CD4-positive, alpha-beta T cell (primary cell): ENCODE measurements around the gene PTPRK. TPM values are rescaled to one million over a fixed set of nuclear protein-coding genes. Genes with fewer than 3 reads are reported as not detected.
A peak's percentile ranks its signal among the peaks of the same experiment; 100 is the strongest.

ENCODE experiments used
- ATAC-seq: fragments of 200-7000 bp; cut with Tn5 transposase; one replicate; pipeline ENCODE4 v1.10.0; 2022; ENCODE audit warnings: mild to moderate bottlenecking; ENCODE audit not compliant: poor library complexity
- CTCF ChIA-PET: fragments of 350-600 bp; sonication (Branson Sonifier 250); formaldehyde crosslinking; loops from one replicate; lab custom pipeline; 2021; ENCODE audit warnings: antibody characterized with exemption, inconsistent platforms; lab: Charles Lee
- POLR2A ChIA-PET: fragments of 350-600 bp; sonication (Branson Sonifier 250); formaldehyde crosslinking; loops from one replicate; lab custom pipeline; 2021; ENCODE audit warnings: antibody characterized with exemption, inconsistent platforms; lab: Charles Lee
- DNase-seq, 14 experiments: peaks; one replicate each; pipeline ENCODE4 v3.0.0-alpha.2; 2013 to 2020; ENCODE audit warnings: mixed read lengths in 2 of 14
- H3K27ac ChIP-seq, 2 donors: one replicate each; pipeline versions ENCODE4 v1.5.1 to v1.7.0; 2013; ENCODE audit warnings: low read length in 2 of 2, low read depth in 1 of 2, mild to moderate bottlenecking in 1 of 2
- H3K27me3 ChIP-seq, 2 experiments: 1 replicate in 1 of 2; 2 replicates in 1 of 2; pipeline versions ENCODE4 v1.6.1 to v1.7.0; 2013; ENCODE audit warnings: low read length in 2 of 2, control low read depth in 1 of 2, mild to moderate bottlenecking in 1 of 2, moderate library complexity in 1 of 2; ENCODE audit not compliant: insufficient read depth in 2 of 2, control insufficient read depth in 1 of 2
- H3K36me3 ChIP-seq: one replicate; pipeline ENCODE4 v1.6.1; 2013; ENCODE audit warnings: low read length, control low read depth; ENCODE audit not compliant: insufficient read depth
- H3K4me1 ChIP-seq: one replicate; pipeline ENCODE4 v1.6.1; 2013; ENCODE audit warnings: low read length, control low read depth; ENCODE audit not compliant: insufficient read depth
- H3K4me3 ChIP-seq: one replicate; pipeline ENCODE4 v1.5.1; 2013; ENCODE audit warnings: mild to moderate bottlenecking, low read length, moderate library complexity
- H3K9me3 ChIP-seq, 2 experiments: 1 replicate in 1 of 2; 2 replicates in 1 of 2; pipeline versions ENCODE4 v1.6.1 to v1.7.0; 2013; ENCODE audit warnings: low read length in 2 of 2, mild to moderate bottlenecking in 2 of 2, control low read depth in 1 of 2, moderate library complexity in 1 of 2; ENCODE audit not compliant: control insufficient read depth in 1 of 2, insufficient read depth in 1 of 2
- H3K27ac Mint-ChIP-seq: one replicate; pipeline ENCODE4 v1.8.0; 2020; ENCODE audit warnings: mixed read lengths
- H3K27me3 Mint-ChIP-seq: one replicate; pipeline ENCODE4 v1.8.0; 2021; ENCODE audit warnings: mixed read lengths
- H3K36me3 Mint-ChIP-seq: one replicate; pipeline ENCODE4 v1.8.0; 2021; ENCODE audit warnings: low read depth, mixed read lengths
- H3K4me1 Mint-ChIP-seq: one replicate; pipeline ENCODE4 v1.8.0; 2021; ENCODE audit warnings: low read depth, mixed read lengths
- H3K4me3 Mint-ChIP-seq: one replicate; pipeline ENCODE4 v1.8.0; 2020; ENCODE audit warnings: mild to moderate bottlenecking, mixed read lengths
- H3K9me3 Mint-ChIP-seq: one replicate; pipeline ENCODE4 v1.8.0; 2020; ENCODE audit warnings: mixed read lengths
- intact Hi-C, 2 experiments: fragments of 100-400 bp; cut with DNase I in 1 of 2; cut with micrococcal nuclease in 1 of 2; formaldehyde crosslinking; loops; one replicate each; pipeline versions ENCODE4 v1.15.1 to v1.9.0; 2023 to 2025; cut with DNase I, micrococcal nuclease
- total RNA-seq, 174 experiments: library from RNA in 2 of 174; stranded (reverse) in 2 of 174; gene quantifications; one replicate each; pipeline ENCODE4 v1.2.3 and lab custom pipeline; 2021 to 2026
- TF ChIP-seq, protein P1 (sequence below): fragments of 200-600 bp; IDR thresholded peaks from one replicate; pipeline ENCODE4 v1.8.0; 2022; ENCODE audit warnings: antibody characterized with exemption, mild to moderate bottlenecking

Gene PTPRK
- total RNA-seq, 2 experiments from 2014 or later, result 8.4 to 10.3 TPM

DNA sequence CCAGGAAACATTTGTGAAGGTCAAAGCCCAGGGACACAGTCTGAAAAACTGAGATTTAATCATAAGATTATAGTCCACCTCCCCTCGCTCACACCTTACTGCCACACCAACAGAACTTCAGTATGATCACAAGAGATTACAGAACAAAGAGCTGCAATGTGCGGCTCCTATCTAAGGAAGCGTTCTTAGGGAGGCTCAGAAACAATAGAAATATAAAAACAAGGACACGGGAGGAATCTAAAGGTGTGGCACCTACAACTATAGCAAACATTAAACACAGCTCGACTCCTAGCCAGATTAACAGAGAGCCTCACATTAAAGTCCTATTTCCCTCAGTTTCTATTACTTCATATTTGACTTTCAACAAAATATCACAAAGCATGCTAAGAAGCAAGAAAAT is 579.2 kb downstream of the PTPRK start:
- POLR2A ChIA-PET, result no interaction called here
- peaks cover 49% of the 10 kb centered on the region for H3K4me1 Mint-ChIP-seq
- intact Hi-C loops, result no loop called here
- H3K27ac Mint-ChIP-seq, result no peak overlapping the region
- TF ChIP-seq, protein P1, sequence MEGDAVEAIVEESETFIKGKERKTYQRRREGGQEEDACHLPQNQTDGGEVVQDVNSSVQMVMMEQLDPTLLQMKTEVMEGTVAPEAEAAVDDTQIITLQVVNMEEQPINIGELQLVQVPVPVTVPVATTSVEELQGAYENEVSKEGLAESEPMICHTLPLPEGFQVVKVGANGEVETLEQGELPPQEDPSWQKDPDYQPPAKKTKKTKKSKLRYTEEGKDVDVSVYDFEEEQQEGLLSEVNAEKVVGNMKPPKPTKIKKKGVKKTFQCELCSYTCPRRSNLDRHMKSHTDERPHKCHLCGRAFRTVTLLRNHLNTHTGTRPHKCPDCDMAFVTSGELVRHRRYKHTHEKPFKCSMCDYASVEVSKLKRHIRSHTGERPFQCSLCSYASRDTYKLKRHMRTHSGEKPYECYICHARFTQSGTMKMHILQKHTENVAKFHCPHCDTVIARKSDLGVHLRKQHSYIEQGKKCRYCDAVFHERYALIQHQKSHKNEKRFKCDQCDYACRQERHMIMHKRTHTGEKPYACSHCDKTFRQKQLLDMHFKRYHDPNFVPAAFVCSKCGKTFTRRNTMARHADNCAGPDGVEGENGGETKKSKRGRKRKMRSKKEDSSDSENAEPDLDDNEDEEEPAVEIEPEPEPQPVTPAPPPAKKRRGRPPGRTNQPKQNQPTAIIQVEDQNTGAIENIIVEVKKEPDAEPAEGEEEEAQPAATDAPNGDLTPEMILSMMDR, result no peak
- H3K36me3 Mint-ChIP-seq, result no peaks in the 10 kb centered on the region
- Histone ChIP-seq H3K36me3 (no peaks in the 10 kb centered on the region), H3K4me1 (peaks cover 3% of the 10 kb centered on the region), H3K4me3 (no peak overlapping the region), H3K9me3 (no peaks in the 10 kb centered on the region), H3K27me3 (no peaks in the 10 kb centered on the region), H3K27ac (no peak overlapping the region)
- CTCF ChIA-PET, result interaction anchor here (1.3 kb wide), 1 partner anchor 30 kb away, joined by 3 read pairs; no protein-coding TSS in a partner anchor
- H3K27me3 Mint-ChIP-seq, result no peaks in the 10 kb centered on the region
- no peaks in the 10 kb centered on the region for H3K9me3 Mint-ChIP-seq
- no peak for ATAC-seq
- H3K4me3 Mint-ChIP-seq, result no peak overlapping the region
- no peak for DNase-seq

DNA sequence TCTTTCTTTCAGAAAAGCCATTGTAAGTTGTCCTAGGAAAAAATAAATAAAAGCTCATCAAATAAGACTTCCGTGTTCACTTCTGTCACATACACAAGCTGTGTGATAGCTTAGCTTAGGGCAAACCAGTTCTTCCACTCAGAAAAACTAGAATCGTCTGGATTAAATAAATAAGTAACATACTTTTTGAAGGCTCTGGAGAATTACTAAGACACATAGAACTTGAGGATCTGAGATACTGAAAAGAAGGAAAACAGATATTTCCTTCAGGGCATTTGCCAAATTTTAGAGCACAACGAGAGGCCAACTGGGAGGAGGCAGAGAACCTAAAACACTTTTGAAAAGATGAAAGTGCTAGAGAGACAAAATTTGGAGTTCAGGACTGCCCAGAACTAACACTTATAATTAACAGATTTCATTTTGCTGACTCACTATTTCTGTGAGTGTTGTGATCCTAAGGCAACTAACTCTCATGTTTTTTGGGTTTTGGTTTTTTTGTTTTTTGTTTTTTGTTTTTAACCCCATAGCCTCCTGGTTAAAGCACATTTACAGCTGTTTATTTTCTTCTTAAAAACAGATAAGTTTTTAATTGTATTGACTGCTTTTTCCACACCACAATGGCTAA is 580.8 kb downstream of the PTPRK start:
- intact Hi-C loops, result loop anchor here in 1 of 2 experiments (5.0 kb wide), 2 partner anchors 33 to 37 kb away; partner anchors contain the start of gene THEMIS
- Mint-ChIP-seq H3K27ac (no peak overlapping the region), H3K9me3 (no peaks in the 10 kb centered on the region), H3K27me3 (no peaks in the 10 kb centered on the region), H3K4me1 (peaks cover 57% of the 10 kb centered on the region), H3K36me3 (no peaks in the 10 kb centered on the region), H3K4me3 (no peak overlapping the region)
- H3K4me3 ChIP-seq, result no peak overlapping the region
- TF ChIP-seq, protein P1, result no peak
- POLR2A ChIA-PET, result interaction anchor here (0.7 kb wide), 1 partner anchor 14 kb away, joined by 3 read pairs; no protein-coding TSS in a partner anchor
- DNase-seq (peak in 1 of 14 experiments; percentile 25), ATAC-seq (no peak)
- no peak overlapping the region for H3K27ac ChIP-seq
- H3K36me3 ChIP-seq, result no peaks in the 10 kb centered on the region
- peaks cover 3% of the 10 kb centered on the region for H3K4me1 ChIP-seq
- no peaks in the 10 kb centered on the region for H3K27me3 ChIP-seq
- no peaks in the 10 kb centered on the region for H3K9me3 ChIP-seq
- CTCF ChIA-PET, result interaction anchor here (0.6 to 1.4 kb wide), 3 partner anchors 11 to 1331 kb away, joined by 3 read pairs; no protein-coding TSS in a partner anchor

DNA sequence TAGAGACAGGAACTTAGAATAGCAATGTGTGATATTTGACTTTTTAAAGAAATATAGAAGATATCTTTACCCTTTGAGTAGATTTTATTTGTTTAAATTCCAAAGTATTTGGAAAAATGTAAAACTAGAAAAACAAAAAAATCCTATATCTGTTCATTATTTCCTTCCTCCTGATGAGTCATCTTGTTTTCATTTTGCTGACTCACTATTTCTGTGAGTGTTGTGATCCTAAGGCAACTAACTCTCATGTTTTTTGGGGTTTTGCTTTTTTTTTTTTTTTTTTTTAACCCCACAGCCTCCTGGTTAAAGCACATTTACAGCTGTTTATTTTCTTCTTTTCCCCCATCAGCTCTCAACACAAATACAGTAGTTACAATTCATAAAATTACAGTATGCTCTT is 581.7 kb downstream of the PTPRK start:
- CTCF ChIA-PET, result interaction anchor here (0.6 to 1.4 kb wide), 3 partner anchors 12 to 390 kb away, joined by 3 read pairs; no protein-coding TSS in a partner anchor
- H3K36me3 ChIP-seq, result no peaks in the 10 kb centered on the region
- H3K4me1 ChIP-seq, result peaks cover 7% of the 10 kb centered on the region
- POLR2A ChIA-PET, result interaction anchor here (0.7 kb wide), 1 partner anchor 15 kb away, joined by 3 read pairs; no protein-coding TSS in a partner anchor
- TF ChIP-seq, protein P1, result no peak
- H3K27ac Mint-ChIP-seq, result peak overlapping the region; percentile 34
- H3K27me3 ChIP-seq, result no peaks in the 10 kb centered on the region
- no peaks in the 10 kb centered on the region for H3K27me3 Mint-ChIP-seq
- H3K4me1 Mint-ChIP-seq, result peaks cover 65% of the 10 kb centered on the region
- H3K4me3 Mint-ChIP-seq, result no peak overlapping the region
- no peak overlapping the region for H3K27ac ChIP-seq
- DNase-seq, result peak in 3 of 14 experiments; percentile 26 to 62 (median 43)
- H3K9me3 ChIP-seq, result no peaks in the 10 kb centered on the region
- intact Hi-C loops, result loop anchor here in 1 of 2 experiments (5.0 kb wide), 2 partner anchors 34 to 36 kb away; partner anchors contain the start of gene THEMIS
- H3K9me3 Mint-ChIP-seq, result no peaks in the 10 kb centered on the region
- no peak overlapping the region for H3K4me3 ChIP-seq
- H3K36me3 Mint-ChIP-seq, result no peaks in the 10 kb centered on the region
- no peak for ATAC-seq
